ENCODE measurements around the gene RAB14.
A peak's percentile ranks its signal among the peaks of the same experiment; 100 is the strongest.

The RAB14 gene

GRCh38 chr9:121219530-121219929 is 17.9 kb upstream of the RAB14 start:
- no peak for DNase-seq (ENCODE audit: low read depth)

- no peak for DNase-seq (ENCODE audit: low read depth)
Measured at GRCh38 chr9:121218357-121219027, 16.8 kb upstream of the RAB14 start.

GRCh38 chr9:121217609-121218292 is 16.1 kb upstream of the RAB14 start:
- DNase-seq (ENCODE audit: low read depth), result no peak

GRCh38 chr9:121216271-121216805 is 14.7 kb upstream of the RAB14 start:
- DNase-seq (ENCODE audit: low read depth), result no peak

GRCh38 chr9:121214005-121214404 is 12.3 kb upstream of the RAB14 start:
- no peak for DNase-seq (ENCODE audit: low read depth)

GRCh38 chr9:121213136-121213806 is 11.6 kb upstream of the RAB14 start:
- peak; percentile 46 for DNase-seq (ENCODE audit: low read depth)

- no peak for DNase-seq (ENCODE audit: low read depth)
Measured at GRCh38 chr9:121210536-121210935, 8.9 kb upstream of the RAB14 start.

GRCh38 chr9:121207371-121207940 is 5.8 kb upstream of the RAB14 start:
- DNase-seq (ENCODE audit: low read depth), result no peak

GRCh38 chr9:121206516-121207370 is 5.1 kb upstream of the RAB14 start:
- DNase-seq (ENCODE audit: low read depth), result no peak

GRCh38 chr9:121204611-121205010 is 2.9 kb upstream of the RAB14 start:
- no peak for DNase-seq (ENCODE audit: low read depth)

GRCh38 chr9:121204121-121204520 is 2.5 kb upstream of the RAB14 start:
- no peak for DNase-seq (ENCODE audit: low read depth)

- peak; percentile 12 for DNase-seq (ENCODE audit: low read depth)
Measured at GRCh38 chr9:121201045-121201737, 478 bp downstream of the RAB14 start.

GRCh38 chr9:121200356-121200755 is 1.3 kb downstream of the RAB14 start:
- DNase-seq (ENCODE audit: low read depth), result no peak

- no peak for DNase-seq (ENCODE audit: low read depth)
Measured at GRCh38 chr9:121199921-121200320, 1.7 kb downstream of the RAB14 start.

- no peak for DNase-seq (ENCODE audit: low read depth)
Measured at GRCh38 chr9:121198512-121199042, 3.1 kb downstream of the RAB14 start.

GRCh38 chr9:121197132-121197531 is 4.5 kb downstream of the RAB14 start:
- no peak for DNase-seq (ENCODE audit: low read depth)

GRCh38 chr9:121196389-121196788 is 5.3 kb downstream of the RAB14 start:
- no peak for DNase-seq (ENCODE audit: low read depth)

GRCh38 chr9:121194730-121195129 is 6.9 kb downstream of the RAB14 start:
- DNase-seq (ENCODE audit: low read depth), result no peak

- DNase-seq (ENCODE audit: low read depth), result no peak
Measured at GRCh38 chr9:121192959-121193640, 8.6 kb downstream of the RAB14 start.

- DNase-seq (ENCODE audit: low read depth), result no peak
Measured at GRCh38 chr9:121192518-121192917, 9.2 kb downstream of the RAB14 start.

Data from stimulated activated CD8-positive, alpha-beta memory T cell treated with anti-CD3 and anti-CD28 coated beads, Interleukin-15, amount 100 ng/mL, for 24 hours (primary cell).